ENCODE data around the gene ARF1.

GRCh38 chr1:228093050-228093906, 10.8 kb downstream of the ARF1 start:
- no peak for TF ChIP-seq CTCF (IDR thresholded peaks at IDR 0.05; ENCODE audit: control extremely low read depth in 1 of 3, insufficient read depth in 1 of 3, low read depth in 1 of 3, low read length in 3 of 3)
- TF ChIP-seq JUND (IDR thresholded peaks at IDR 0.05; ENCODE audit: low read length) = no peak
- no peak for TF ChIP-seq POLR2A (IDR thresholded peaks at IDR 0.05; ENCODE audit: control extremely low read depth in 1 of 2, low read depth in 2 of 2, low read length in 2 of 2)
- no peak for TF ChIP-seq JUN (IDR thresholded peaks at IDR 0.05; ENCODE audit: low read depth, low read length)
- no peak for TF ChIP-seq MAFK (IDR thresholded peaks at IDR 0.05; ENCODE audit: low read depth, low read length)
- no peak for TF ChIP-seq CEBPB (IDR thresholded peaks at IDR 0.05; ENCODE audit: low read depth, low read length)
